Effector memory CD8-positive, alpha-beta T cell (primary cell): Measurements from ENCODE around the gene TRIM63.

Source experiments
- ATAC-seq: fragments of 150-1000 bp; cut with Tn5 transposase; replicated peaks from 2 replicates; pipeline ENCODE4 v1.10.0; 2021; ENCODE audit warnings: mild to moderate bottlenecking, moderate library complexity
- DNase-seq, 3 experiments: peaks; one replicate each; pipeline ENCODE4 v3.0.0; 2021
- H3K27ac Mint-ChIP-seq, 2 donors: one replicate each; pipeline ENCODE4 v1.8.0; 2022; ENCODE audit warnings: mild to moderate bottlenecking in 2 of 2, mixed read lengths in 2 of 2, moderate library complexity in 2 of 2
- H3K27me3 Mint-ChIP-seq, 2 donors: one replicate each; pipeline ENCODE4 v1.8.0; 2022; ENCODE audit warnings: mixed read lengths in 2 of 2
- H3K36me3 Mint-ChIP-seq: one replicate; pipeline ENCODE4 v1.8.0; 2022; ENCODE audit warnings: mild to moderate bottlenecking, moderate library complexity, mixed read lengths; ENCODE audit not compliant: insufficient read depth
- H3K4me1 Mint-ChIP-seq, 2 donors: one replicate each; pipeline ENCODE4 v1.8.0; 2022; ENCODE audit warnings: low read depth in 2 of 2, mixed read lengths in 2 of 2
- H3K4me3 Mint-ChIP-seq, 2 donors: one replicate each; pipeline ENCODE4 v1.8.0; 2022; ENCODE audit warnings: mild to moderate bottlenecking in 2 of 2, mixed read lengths in 2 of 2, moderate library complexity in 2 of 2
- H3K9me3 Mint-ChIP-seq, 2 donors: one replicate each; pipeline ENCODE4 v1.8.0; 2022; ENCODE audit warnings: mixed read lengths in 2 of 2

The TRIM63 gene

DNA sequence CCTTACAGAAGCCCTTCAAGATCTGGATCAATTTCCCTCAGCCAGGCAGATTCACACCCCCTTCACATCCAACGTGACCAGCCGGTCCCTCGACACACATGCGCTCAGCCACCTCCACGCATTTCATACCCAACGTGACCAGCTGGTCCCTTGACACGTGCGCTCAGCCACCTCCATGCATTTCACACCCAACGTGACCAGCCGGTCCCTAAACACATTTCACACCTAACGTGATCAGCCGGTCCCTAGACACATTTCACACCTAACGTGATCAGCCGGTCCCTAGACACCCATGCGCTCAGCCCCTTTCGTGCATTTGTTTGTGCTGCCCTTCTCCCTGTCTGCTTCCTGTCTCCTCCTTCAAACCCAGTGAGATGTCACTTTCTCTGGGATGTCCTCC lies 60.7 kb downstream of the TRIM63 start:
- no peaks in the 10 kb centered on the region for H3K4me1 Mint-ChIP-seq
- H3K9me3 Mint-ChIP-seq: no peaks in the 10 kb centered on the region
- H3K4me3 Mint-ChIP-seq: no peak overlapping the region
- no peaks in the 10 kb centered on the region for H3K36me3 Mint-ChIP-seq
- ATAC-seq: no peak
- DNase-seq: no peak
- H3K27ac Mint-ChIP-seq: no peak overlapping the region
- H3K27me3 Mint-ChIP-seq: peaks cover 29 to 53% of the 10 kb centered on the region in 2 donors

DNA sequence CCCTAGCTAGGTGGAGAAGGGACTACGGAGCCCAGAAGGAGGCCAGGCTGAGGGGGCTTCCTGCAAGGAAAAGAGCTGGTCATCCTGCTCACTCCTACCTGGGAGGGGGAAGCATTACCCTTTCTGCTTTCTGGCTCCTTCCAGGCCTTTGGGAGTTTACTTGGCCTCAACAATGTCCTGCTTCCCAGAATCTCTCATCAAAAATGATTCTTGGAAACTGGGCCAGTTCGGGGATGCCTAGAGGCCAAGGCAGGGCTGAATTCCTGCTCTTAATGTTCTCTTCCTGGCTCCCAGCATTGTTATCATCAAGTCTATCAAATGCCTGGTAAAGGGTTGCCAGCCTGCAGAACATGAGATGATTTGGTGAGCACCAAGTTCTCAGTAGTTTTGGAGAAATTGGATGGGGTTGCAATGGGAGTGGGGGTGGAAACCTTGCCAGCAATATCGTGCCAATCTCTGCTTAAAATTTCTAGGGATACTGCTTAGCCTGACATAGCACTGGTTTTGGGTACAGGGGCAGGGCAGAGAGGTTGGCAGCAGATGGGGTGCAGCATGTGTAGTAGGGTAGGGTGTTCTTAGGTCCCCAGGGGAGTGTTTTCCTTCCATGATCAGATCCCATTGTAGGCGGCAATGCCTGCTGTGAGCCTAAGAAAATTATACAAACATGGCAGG lies 61.9 kb downstream of the TRIM63 start:
- Mint-ChIP-seq H3K4me1 (no peaks in the 10 kb centered on the region), H3K27ac (no peak overlapping the region), H3K9me3 (no peaks in the 10 kb centered on the region), H3K36me3 (no peaks in the 10 kb centered on the region), H3K4me3 (no peak overlapping the region), H3K27me3 (peaks cover 29 to 53% of the 10 kb centered on the region in 2 donors)
- ATAC-seq (no peak), DNase-seq (no peak)

GRCh38 chr1:26003756-26004155 lies 63.7 kb downstream of the TRIM63 start:
- Mint-ChIP-seq H3K27me3 (peaks cover 25 to 38% of the 10 kb centered on the region in 2 donors), H3K4me3 (no peak overlapping the region), H3K36me3 (no peaks in the 10 kb centered on the region), H3K27ac (no peak overlapping the region), H3K9me3 (no peaks in the 10 kb centered on the region), H3K4me1 (peaks cover 0 to under 1% of the 10 kb centered on the region in 2 donors)
- DNase-seq: no peak
- ATAC-seq: no peak

GRCh38 chr1:26003262-26003661 lies 64.2 kb downstream of the TRIM63 start:
- Mint-ChIP-seq H3K9me3 (no peaks in the 10 kb centered on the region), H3K4me1 (peaks cover 0 to 5% of the 10 kb centered on the region in 2 donors), H3K27ac (no peak overlapping the region), H3K4me3 (no peak overlapping the region), H3K27me3 (peaks cover 25 to 38% of the 10 kb centered on the region in 2 donors), H3K36me3 (peaks cover 1% of the 10 kb centered on the region)
- DNase-seq (no peak), ATAC-seq (no peak)
